Measurements from ENCODE around the gene TMEM30A.

The TMEM30A gene

DNA sequence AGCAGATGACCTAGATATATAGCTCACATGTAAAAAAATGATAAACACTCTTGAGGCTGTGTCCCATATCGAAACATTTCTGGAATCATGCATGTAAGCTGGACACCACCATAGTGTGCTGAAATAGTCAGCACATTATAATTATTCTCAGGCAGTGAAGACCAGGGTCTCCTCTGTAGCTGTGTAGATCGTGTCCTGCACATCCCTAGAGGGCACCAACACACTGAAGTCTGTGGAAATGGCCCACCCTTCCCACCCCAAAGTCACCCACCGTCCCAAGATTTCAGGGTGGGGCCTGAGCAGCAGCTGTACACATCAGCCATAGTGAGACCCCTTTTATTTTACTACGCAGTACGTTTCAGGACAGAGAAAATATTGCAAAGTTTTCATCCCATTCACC is 21.0 kb upstream of the TMEM30A start:
- H3K27me3 ChIP-seq (ENCODE audit: insufficient read depth, low read length) = no peaks in the 10 kb centered on the region
- no peak overlapping the region for H2AFZ ChIP-seq (ENCODE audit: low read depth, low read length)
- H3K4me3 ChIP-seq (ENCODE audit: low read length) = no peak overlapping the region

DNA sequence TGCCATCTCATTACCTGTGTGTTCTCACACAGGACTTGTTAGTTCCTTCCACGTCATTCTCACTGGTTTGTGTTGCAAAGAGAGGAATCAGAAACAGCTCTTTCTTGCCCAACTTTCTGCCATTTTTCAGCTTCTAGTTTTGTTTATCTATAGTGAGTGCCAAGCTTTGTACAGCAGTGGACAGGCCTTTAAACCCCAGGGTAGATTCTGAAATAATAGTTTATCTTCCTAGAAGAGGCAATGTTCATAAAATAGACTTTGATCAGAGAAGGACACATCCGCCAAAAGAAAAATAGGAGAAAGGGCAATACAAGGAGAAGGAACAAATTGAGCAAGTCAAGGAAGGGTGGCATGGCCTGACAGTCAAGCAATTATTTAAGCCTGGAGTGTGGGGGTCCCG is 17.7 kb upstream of the TMEM30A start:
- no peak overlapping the region for H2AFZ ChIP-seq (ENCODE audit: low read depth, low read length)
- H3K36me3 ChIP-seq (ENCODE audit: insufficient read depth, low read length) = no peaks in the 10 kb centered on the region
- H3K27me3 ChIP-seq (ENCODE audit: insufficient read depth, low read length) = no peaks in the 10 kb centered on the region
- H3K9me3 ChIP-seq (ENCODE audit: low read length) = no peaks in the 10 kb centered on the region
- H3K4me1 ChIP-seq (ENCODE audit: insufficient read depth, low read length) = no peaks in the 10 kb centered on the region
- H3K4me3 ChIP-seq (ENCODE audit: low read length) = no peak overlapping the region

More for the DNA sequence above, 21.0 kb upstream of the TMEM30A start:
- Histone ChIP-seq H3K4me1 (ENCODE audit: insufficient read depth, low read length) (no peaks in the 10 kb centered on the region), H3K9me3 (ENCODE audit: low read length) (no peaks in the 10 kb centered on the region), H3K36me3 (ENCODE audit: insufficient read depth, low read length) (no peaks in the 10 kb centered on the region)

DNA sequence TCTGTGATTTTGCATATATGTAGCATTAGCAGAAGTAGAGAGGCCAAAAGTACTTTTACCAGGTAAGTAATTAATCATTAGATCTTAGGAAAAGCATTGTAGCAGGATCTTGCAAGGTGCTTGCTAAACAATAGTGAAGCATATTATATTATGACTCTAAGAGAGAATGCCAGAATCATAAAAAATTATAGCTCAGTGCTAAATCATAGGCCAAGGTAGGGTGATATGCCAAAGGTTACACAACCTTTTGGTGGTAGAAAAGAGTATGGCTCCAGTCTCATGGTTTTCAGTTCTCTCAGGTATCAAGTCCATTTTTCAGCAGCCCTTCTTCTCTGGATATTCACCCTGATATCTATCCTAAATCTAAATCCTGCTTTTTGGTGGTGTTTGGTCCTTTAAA is 16.9 kb upstream of the TMEM30A start:
- Histone ChIP-seq H3K4me1 (ENCODE audit: insufficient read depth, low read length) (no peaks in the 10 kb centered on the region), H3K36me3 (ENCODE audit: insufficient read depth, low read length) (no peaks in the 10 kb centered on the region), H2AFZ (ENCODE audit: low read depth, low read length) (no peak overlapping the region), H3K4me3 (ENCODE audit: low read length) (no peak overlapping the region), H3K9me3 (ENCODE audit: low read length) (no peaks in the 10 kb centered on the region), H3K27me3 (ENCODE audit: insufficient read depth, low read length) (no peaks in the 10 kb centered on the region)

DNA sequence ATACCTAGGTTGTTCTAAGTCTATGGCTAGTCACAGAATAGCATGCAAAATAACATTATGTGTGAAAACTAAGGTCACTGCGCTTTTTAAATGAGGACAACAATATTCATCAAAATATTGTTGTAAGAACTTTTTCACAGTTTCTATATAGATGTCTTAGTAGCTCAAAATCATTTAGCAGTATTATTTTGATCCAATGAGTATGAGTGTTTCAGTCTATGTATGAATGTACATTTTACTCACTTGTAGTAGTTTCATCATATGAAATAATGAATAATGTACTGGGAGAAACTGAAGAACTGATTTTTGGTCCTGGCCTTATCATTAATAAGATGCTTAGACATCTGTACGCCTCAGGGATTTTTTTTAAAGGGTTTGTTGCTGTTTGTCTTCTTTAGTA is 16.5 kb upstream of the TMEM30A start:
- Histone ChIP-seq H3K36me3 (ENCODE audit: insufficient read depth, low read length) (no peaks in the 10 kb centered on the region), H3K4me1 (ENCODE audit: insufficient read depth, low read length) (no peaks in the 10 kb centered on the region), H3K9me3 (ENCODE audit: low read length) (no peaks in the 10 kb centered on the region), H3K4me3 (ENCODE audit: low read length) (no peak overlapping the region), H3K27me3 (ENCODE audit: insufficient read depth, low read length) (no peaks in the 10 kb centered on the region), H2AFZ (ENCODE audit: low read depth, low read length) (no peak overlapping the region)

DNA sequence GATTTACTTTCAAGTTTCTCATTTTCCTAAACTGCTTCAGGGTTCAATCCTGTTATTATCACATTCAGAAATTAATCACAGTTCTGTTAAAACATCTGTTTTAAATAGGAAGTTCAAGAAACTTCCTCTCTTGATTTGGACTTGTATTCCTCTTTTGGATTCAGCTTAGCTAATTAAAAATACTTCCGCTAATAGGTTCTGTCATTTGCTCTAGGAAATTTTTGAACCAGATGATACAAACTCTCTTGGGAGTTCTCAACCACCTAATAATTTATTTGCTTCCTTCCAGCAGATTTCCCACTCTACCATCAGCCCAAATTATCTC is 15.9 kb upstream of the TMEM30A start:
- Histone ChIP-seq H3K27me3 (ENCODE audit: insufficient read depth, low read length) (no peaks in the 10 kb centered on the region), H3K4me1 (ENCODE audit: insufficient read depth, low read length) (no peaks in the 10 kb centered on the region), H3K4me3 (ENCODE audit: low read length) (no peak overlapping the region), H3K36me3 (ENCODE audit: insufficient read depth, low read length) (no peaks in the 10 kb centered on the region), H3K9me3 (ENCODE audit: low read length) (no peaks in the 10 kb centered on the region), H2AFZ (ENCODE audit: low read depth, low read length) (no peak overlapping the region)

DNA sequence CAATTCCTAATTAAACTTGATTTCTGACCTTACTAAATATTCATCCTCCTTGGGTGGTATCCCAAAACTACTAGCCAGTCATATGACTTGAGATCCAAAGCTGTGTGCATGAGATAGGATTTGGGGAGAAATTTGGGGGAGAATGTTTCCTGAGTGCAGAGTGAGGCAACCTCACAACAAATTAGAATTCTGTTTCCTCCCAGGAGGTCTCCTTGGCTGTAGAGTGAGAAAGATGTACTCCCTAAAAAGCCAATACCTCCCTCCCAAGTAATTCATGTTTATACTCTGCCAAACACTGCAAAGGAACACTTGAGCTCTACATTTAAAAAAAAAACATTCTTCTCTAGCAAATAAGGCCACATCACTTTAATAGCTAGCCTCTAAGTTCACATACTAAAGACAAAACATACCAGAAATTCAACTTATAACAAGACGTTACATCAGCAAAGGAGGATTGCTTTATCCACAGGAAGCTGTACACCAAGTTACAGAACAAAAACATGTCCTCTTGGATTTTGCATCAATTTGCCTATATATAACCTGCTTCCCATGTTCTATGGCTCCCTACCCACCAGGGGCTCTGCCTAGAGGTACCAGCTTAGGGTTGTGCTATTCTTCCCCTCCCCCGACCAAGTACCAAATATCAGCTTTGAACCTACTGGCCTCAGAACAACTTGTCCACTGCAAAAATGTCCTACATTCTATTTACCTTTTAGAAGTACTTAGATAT is 15.4 kb upstream of the TMEM30A start:
- no peak overlapping the region for H3K4me3 ChIP-seq (ENCODE audit: low read length)
- no peaks in the 10 kb centered on the region for H3K9me3 ChIP-seq (ENCODE audit: low read length)
- no peak overlapping the region for H2AFZ ChIP-seq (ENCODE audit: low read depth, low read length)
- H3K36me3 ChIP-seq (ENCODE audit: insufficient read depth, low read length) = no peaks in the 10 kb centered on the region
- H3K27me3 ChIP-seq (ENCODE audit: insufficient read depth, low read length) = no peaks in the 10 kb centered on the region
- H3K4me1 ChIP-seq (ENCODE audit: insufficient read depth, low read length) = no peaks in the 10 kb centered on the region

DNA sequence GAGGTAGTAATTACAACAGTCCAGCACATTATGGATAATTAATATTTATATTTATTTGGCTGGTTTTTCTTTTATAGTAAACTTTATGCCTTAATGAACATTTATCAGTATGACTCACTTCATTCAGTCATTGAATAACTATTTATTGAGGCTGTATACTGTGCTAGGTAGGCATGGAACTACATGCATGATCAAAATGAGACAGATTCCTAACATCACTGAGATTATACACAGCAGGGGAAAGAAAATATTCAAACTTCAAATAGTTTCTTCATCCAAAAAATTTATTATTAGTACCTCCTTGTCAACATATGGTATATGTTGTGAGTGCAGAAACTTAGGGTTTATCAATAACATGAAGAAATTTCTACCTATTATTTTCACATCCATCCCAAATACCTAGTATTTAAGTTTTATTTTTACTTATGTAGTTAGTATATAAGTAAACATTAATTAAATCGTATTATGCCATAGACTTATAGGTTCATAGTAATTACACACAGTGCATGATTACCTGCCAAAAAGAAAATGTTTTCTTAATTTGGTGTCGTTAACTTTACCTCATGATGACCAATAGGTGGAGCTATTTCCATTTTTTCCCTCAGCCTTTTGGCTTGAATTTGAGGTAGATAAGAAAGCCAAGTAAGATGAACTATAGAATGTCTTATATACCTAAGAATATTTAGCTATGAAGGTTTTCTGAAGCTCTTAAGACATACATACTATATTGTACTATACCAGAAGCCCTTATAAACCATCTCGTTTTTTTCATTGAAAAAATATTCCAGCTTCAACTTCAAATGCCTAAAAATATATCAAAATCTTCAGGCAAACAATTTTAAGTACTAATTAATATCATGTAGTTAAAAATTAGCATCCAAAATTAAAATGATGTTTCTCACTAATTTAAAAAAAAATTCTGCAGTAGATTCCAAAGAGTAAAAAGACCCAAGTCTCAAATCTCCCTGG is 12.5 kb upstream of the TMEM30A start:
- Histone ChIP-seq H2AFZ (ENCODE audit: low read depth, low read length) (no peak overlapping the region), H3K4me3 (ENCODE audit: low read length) (no peak overlapping the region), H3K36me3 (ENCODE audit: insufficient read depth, low read length) (no peaks in the 10 kb centered on the region), H3K4me1 (ENCODE audit: insufficient read depth, low read length) (no peaks in the 10 kb centered on the region), H3K9me3 (ENCODE audit: low read length) (no peaks in the 10 kb centered on the region), H3K27me3 (ENCODE audit: insufficient read depth, low read length) (no peaks in the 10 kb centered on the region)

DNA sequence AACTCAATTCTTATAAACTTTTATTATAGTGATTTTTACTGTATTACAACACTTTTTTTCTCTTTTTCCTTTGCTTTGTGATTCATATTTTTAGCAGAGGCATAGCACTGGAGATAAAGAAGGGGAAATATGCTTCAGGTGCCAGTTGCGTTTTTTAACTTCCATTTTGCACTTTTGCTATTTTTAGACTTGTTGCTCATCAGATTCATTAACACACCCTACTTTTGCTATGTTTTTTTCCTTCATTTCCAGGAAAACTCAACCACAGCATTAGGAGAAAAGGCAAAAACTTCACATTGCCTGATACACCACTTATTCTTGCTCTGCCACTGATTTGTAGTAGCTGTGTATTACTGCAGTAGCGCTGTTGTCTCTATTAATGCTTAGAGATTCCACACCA is 8.0 kb upstream of the TMEM30A start:
- Histone ChIP-seq H3K36me3 (ENCODE audit: insufficient read depth, low read length) (no peaks in the 10 kb centered on the region), H3K4me1 (ENCODE audit: insufficient read depth, low read length) (peaks cover 20% of the 10 kb centered on the region), H3K9me3 (ENCODE audit: low read length) (no peaks in the 10 kb centered on the region), H2AFZ (ENCODE audit: low read depth, low read length) (no peak overlapping the region), H3K27me3 (ENCODE audit: insufficient read depth, low read length) (no peaks in the 10 kb centered on the region), H3K4me3 (ENCODE audit: low read length) (no peak overlapping the region)

DNA sequence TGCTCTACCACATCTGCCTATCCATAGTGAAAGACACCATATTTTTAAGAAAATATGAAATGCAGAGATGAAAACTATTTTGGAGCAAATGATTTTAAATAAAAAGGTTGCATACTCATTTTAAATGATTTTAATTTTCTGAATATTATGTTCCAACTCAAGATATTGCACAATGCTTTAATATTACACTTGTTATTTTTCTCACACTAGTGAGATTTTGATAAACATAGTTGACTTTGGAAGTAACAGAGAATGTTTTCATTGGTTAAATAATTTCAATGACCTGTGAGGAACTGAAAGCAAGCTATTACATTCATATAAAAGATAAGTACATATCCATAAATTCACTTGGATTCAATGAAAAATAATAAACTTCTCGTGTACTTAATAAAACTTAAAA is 7.2 kb upstream of the TMEM30A start:
- H3K27me3 ChIP-seq (ENCODE audit: insufficient read depth, low read length) = no peaks in the 10 kb centered on the region
- no peak overlapping the region for H3K4me3 ChIP-seq (ENCODE audit: low read length)
- no peaks in the 10 kb centered on the region for H3K36me3 ChIP-seq (ENCODE audit: insufficient read depth, low read length)
- no peak overlapping the region for H2AFZ ChIP-seq (ENCODE audit: low read depth, low read length)
- no peaks in the 10 kb centered on the region for H3K9me3 ChIP-seq (ENCODE audit: low read length)
- peaks cover 20% of the 10 kb centered on the region for H3K4me1 ChIP-seq (ENCODE audit: insufficient read depth, low read length)

DNA sequence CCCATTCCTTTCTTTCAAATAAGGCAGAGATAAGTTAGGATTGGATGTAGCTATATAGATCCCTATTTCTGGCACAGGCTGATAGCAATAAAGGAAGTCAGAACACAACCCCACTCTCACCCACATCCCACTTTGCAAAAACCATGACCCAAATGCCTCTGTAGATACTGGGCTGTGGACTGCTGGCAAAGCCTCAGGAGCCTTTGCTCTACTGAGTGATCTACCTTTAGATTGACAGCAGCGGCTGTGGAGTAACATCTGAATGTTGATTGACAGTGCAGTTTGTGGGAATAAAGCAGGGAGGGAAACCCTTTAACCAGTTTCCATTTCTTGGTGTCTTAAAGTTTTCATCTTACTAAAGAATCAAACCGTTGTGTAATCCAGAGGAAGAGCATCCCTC is 6.7 kb upstream of the TMEM30A start:
- Histone ChIP-seq H3K36me3 (ENCODE audit: insufficient read depth, low read length) (no peaks in the 10 kb centered on the region), H2AFZ (ENCODE audit: low read depth, low read length) (no peak overlapping the region), H3K27me3 (ENCODE audit: insufficient read depth, low read length) (no peaks in the 10 kb centered on the region), H3K4me1 (ENCODE audit: insufficient read depth, low read length) (peaks cover 20% of the 10 kb centered on the region), H3K4me3 (ENCODE audit: low read length) (no peak overlapping the region), H3K9me3 (ENCODE audit: low read length) (no peaks in the 10 kb centered on the region)

DNA sequence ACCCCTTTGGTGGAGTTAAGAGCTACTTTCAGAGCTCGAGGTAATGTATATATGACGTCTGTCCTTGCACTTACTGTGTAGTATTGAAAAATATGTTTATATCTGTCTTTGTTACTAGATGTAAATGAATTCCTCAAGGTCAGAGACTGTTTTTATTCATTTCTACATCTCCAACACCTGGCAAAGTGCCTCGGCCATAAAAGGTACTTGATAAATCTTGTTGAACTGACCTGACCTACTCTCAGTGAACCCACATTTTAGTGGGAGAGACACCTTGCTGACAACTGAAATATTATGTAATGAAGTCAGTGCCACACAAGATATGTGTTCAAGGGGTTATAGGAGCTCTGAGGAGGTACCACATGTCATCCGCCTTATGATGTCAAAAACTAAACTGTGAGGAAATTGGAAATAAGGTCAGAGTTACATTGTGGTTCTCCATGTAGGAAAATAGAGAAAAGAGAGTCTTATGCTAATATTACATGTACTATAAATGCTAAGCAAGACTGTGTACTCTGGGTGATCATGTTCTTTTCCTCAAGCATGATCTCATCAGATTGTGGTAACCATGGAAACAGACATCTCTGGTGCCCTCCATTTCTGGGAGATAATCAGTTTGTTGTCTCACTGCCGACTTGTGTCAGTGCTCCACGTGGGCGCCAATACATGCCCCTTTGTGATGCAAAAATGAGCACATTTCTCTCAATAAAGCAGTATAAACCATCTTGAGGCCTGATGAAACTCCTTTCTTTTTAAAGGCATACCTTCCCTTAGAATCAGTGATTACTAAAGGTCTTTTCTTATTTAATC is 5.7 kb upstream of the TMEM30A start:
- H2AFZ ChIP-seq (ENCODE audit: low read depth, low read length) = no peak overlapping the region
- H3K4me1 ChIP-seq (ENCODE audit: insufficient read depth, low read length) = peaks cover 22% of the 10 kb centered on the region
- no peak overlapping the region for H3K4me3 ChIP-seq (ENCODE audit: low read length)
- no peaks in the 10 kb centered on the region for H3K36me3 ChIP-seq (ENCODE audit: insufficient read depth, low read length)
- H3K27me3 ChIP-seq (ENCODE audit: insufficient read depth, low read length) = no peaks in the 10 kb centered on the region
- no peaks in the 10 kb centered on the region for H3K9me3 ChIP-seq (ENCODE audit: low read length)

DNA sequence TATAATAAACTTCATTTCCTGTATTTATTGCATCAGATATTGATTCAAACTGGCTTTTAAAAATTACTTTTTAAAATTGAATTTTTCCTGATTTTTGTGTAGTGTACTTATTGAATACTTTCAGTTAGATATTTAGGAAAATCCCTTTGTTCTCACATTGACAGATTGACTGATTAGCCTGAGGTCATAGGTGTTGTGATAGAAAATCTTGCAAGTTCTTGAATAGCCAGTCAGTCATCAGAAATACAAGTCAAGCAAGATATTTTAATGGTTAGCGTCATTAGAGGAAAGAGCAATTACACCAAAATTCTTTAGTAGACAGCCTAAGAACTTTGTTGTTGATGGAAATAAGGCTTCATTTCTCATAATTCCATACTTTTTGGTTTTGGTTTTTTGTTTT is 3.4 kb upstream of the TMEM30A start:
- Histone ChIP-seq H3K36me3 (ENCODE audit: insufficient read depth, low read length) (no peaks in the 10 kb centered on the region), H2AFZ (ENCODE audit: low read depth, low read length) (no peak overlapping the region), H3K9me3 (ENCODE audit: low read length) (no peaks in the 10 kb centered on the region), H3K4me3 (ENCODE audit: low read length) (no peak overlapping the region), H3K27me3 (ENCODE audit: insufficient read depth, low read length) (no peaks in the 10 kb centered on the region), H3K4me1 (ENCODE audit: insufficient read depth, low read length) (peaks cover 28% of the 10 kb centered on the region)

DNA sequence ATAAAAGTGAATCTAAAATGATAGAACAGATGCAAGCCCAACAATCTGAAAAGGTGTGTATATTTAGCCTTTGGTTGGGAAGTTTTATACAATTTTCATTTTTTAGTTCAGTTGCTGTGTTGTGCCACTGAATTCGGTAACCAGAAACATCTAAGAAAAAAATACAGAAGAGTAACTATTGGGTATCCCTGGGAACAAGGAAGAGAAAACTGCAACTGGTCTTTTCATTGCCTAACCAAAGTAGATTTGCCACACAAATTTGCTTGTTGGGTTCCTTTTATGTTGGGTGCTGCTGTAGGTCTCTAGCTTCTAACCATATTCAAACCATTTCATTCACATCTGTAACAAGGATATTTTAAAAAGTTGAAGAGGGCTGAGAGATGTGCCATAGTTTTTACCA is 2.8 kb upstream of the TMEM30A start:
- Histone ChIP-seq H3K4me1 (ENCODE audit: insufficient read depth, low read length) (peaks cover 34% of the 10 kb centered on the region), H3K36me3 (ENCODE audit: insufficient read depth, low read length) (no peaks in the 10 kb centered on the region), H2AFZ (ENCODE audit: low read depth, low read length) (no peak overlapping the region), H3K27me3 (ENCODE audit: insufficient read depth, low read length) (no peaks in the 10 kb centered on the region), H3K9me3 (ENCODE audit: low read length) (no peaks in the 10 kb centered on the region), H3K4me3 (ENCODE audit: low read length) (no peak overlapping the region)

Data from neuron (in vitro differentiated cells).